ENCODE measurements around the gene MYADML2.
A peak's percentile ranks its signal among the peaks of the same experiment; 100 is the strongest.

MYADML2 gene

DNA sequence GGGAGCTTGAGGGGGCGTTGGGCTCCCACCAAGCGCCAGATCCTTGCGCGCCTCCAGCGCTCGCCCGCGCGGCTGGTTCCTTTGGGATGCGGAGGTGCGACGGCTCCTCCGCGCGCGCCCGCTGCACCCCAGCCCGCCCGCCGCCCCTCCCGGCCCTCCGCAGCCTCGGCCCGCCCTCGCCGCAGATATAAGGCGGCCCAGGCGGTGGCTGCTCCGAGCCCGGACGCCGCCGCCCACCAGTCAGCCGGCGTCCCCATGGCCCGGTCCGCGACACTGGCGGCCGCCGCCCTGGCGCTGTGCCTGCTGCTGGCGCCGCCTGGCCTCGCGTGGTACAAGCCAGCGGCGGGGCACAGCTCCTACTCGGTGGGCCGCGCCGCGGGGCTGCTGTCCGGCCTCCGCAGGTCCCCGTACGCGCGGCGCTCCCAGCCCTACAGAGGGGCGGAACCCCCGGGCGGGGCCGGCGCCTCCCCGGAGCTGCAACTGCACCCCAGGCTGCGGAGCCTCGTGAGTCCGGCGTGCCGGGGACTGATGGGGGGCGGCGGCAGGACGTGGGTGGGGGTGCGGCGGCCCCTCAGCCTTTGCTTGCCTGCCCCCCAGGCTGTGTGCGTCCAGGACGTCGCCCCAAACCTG lies 44.9 kb downstream of the MYADML2 start, which contains the start of gene NPB:
Gene NPB, plus strand, starts transcription at position 216 of the 630 bp plus-strand sequence. Its CDS starts 40 bp downstream, at position 256.
- H3K27ac Mint-ChIP-seq = no peak within 1 kb of the TSS
- peaks cover 16% of the 10 kb centered on the region for H3K27me3 Mint-ChIP-seq
- H3K36me3 Mint-ChIP-seq (ENCODE audit: low read depth) = peaks cover 68% of the 10 kb centered on the region
- peaks cover 6% of the 10 kb centered on the region for H3K4me1 Mint-ChIP-seq (ENCODE audit: low read depth)
- peak; percentile 52 for DNase-seq
- H3K9me3 Mint-ChIP-seq = no peaks in the 10 kb centered on the region
- no peak within 1 kb of the TSS for H3K4me3 Mint-ChIP-seq

DNA sequence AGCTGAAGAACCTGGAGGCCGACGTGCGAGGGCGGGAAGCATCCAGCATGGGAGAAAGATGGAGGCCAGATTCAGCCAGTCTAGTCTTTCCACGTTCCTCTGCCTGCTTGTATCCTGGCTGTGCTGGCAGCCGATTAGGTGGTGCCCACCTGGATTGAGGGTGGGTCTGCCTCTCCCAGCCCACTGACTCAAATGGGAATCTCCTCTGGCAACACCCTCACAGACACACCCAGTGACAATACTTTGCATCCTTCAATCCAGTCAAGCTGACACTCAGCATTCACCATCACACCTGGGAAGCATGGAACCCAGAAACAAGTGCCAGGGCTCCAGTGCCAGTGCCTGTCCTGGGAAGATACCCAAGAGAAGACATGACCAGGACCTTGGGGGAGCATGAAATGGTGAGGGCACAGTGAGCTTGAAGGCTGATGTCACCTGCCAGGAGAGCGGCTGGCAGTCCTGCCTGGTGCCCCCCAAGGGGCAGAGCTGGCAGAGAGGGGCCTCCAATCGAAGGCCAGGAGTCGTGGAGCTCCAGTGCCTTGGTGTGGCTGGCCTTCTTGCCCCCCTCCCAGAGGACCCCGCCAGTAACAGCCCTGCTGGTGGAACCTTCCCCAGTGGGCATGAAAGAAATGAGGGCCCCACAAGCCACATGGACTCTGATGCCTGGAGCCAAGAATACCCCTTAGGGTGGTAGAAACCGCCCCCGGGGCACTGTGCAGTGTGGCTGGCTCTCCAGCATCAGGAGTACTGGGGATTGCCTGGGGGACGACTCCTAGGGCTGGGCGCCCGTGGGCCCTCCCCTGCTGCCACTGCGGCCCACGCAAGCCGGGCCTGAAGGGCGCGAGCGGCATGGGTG lies 45.6 kb downstream of the MYADML2 start:
- Mint-ChIP-seq H3K4me3 (no peak overlapping the region), H3K4me1 (ENCODE audit: low read depth) (peaks cover 6% of the 10 kb centered on the region), H3K27ac (no peak overlapping the region), H3K27me3 (peaks cover 16% of the 10 kb centered on the region), H3K36me3 (ENCODE audit: low read depth) (peaks cover 66% of the 10 kb centered on the region), H3K9me3 (no peaks in the 10 kb centered on the region)
- DNase-seq = no peak

DNA sequence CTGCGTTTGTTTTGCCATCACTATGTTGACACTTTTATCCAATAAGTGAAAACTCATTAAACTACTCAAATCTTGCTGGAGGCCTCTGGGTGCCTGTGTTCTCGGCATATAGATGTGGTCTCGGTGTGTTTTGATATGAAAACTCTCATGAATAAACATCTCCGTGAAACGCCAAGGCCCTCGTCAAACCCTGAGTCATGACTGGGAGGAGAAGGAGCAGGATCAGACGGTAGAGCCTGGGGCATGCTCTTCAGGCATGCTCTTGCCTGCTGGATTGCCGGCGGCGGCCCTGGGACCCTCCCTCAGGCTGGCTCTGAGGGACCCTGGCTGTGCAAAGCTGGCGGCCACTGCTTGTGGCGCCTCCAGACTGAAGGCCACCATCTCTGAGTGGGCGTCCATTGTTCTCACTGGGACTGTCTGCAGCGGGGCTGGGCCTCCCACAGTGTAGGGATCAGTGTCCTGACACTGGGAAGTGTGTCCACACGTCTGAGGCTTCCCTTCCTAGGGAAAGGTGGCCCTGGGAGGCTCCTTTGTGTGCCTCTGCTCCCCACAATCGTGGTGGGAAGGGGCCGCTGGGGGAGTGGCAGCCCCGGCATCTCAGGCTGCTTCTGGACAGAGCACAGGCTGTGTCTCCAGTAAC lies 46.7 kb downstream of the MYADML2 start:
- peaks cover 16% of the 10 kb centered on the region for H3K27me3 Mint-ChIP-seq
- peaks cover 68% of the 10 kb centered on the region for H3K36me3 Mint-ChIP-seq (ENCODE audit: low read depth)
- peaks cover 6% of the 10 kb centered on the region for H3K4me1 Mint-ChIP-seq (ENCODE audit: low read depth)
- no peak for DNase-seq
- H3K9me3 Mint-ChIP-seq = no peaks in the 10 kb centered on the region
- H3K4me3 Mint-ChIP-seq = no peak overlapping the region
- no peak overlapping the region for H3K27ac Mint-ChIP-seq

DNA sequence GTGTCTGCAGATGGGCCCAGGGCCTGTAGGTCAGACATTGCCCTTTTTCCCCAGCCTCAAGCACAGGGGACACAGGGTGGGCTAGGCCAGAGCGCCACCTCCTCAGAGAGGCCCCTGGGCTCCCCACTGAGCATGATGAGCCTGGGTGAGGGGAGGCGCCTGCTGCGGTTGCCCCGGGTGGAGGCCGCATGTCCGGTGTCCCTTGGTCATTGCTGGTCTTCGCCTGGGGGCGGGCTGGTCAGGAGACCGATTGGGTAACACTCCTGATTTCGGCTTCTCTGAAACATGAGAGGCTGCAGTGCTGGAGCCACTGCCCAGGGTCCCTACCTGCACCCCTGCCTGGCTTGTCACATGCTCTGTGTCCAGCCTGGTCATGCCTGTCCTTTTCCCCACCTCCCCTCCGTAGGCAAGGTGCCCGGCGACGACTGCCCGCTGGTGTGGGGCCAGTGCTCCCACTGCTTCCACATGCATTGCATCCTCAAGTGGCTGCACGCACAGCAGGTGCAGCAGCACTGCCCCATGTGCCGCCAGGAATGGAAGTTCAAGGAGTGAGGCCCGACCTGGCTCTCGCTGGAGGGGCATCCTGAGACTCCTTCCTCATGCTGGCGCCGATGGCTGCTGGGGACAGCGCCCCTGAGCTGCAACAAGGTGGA lies 47.4 kb downstream of the MYADML2 start:
- H3K36me3 Mint-ChIP-seq (ENCODE audit: low read depth) = peaks cover 68% of the 10 kb centered on the region
- no peak overlapping the region for H3K4me3 Mint-ChIP-seq
- no peak for DNase-seq
- H3K9me3 Mint-ChIP-seq = no peaks in the 10 kb centered on the region
- H3K4me1 Mint-ChIP-seq (ENCODE audit: low read depth) = peaks cover 6% of the 10 kb centered on the region
- H3K27me3 Mint-ChIP-seq = peaks cover 16% of the 10 kb centered on the region
- no peak overlapping the region for H3K27ac Mint-ChIP-seq

DNA sequence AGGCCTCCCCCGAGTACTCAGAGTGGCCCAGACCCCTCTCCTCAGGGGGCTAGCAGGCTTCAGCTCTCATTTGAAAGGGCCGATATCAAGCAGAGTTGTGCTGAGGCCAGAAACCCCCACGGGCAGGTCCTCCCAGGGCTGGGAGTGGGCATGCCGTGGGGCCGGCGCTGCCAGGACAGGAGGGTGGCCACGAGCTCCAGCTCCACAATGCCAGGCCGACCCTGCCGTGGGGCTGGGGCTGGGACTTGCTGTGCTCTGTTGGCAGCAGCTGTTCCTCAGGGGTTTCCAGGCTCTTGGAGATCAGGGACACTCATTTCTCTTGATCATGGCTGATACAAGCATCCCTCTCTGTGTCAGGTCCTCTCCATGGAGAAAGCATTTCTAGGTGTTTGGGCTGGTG lies 48.1 kb downstream of the MYADML2 start:
- DNase-seq = no peak
- H3K4me1 Mint-ChIP-seq (ENCODE audit: low read depth) = peaks cover 6% of the 10 kb centered on the region
- no peak overlapping the region for H3K27ac Mint-ChIP-seq
- peaks cover 16% of the 10 kb centered on the region for H3K27me3 Mint-ChIP-seq
- H3K9me3 Mint-ChIP-seq = no peaks in the 10 kb centered on the region
- H3K4me3 Mint-ChIP-seq = no peak overlapping the region
- H3K36me3 Mint-ChIP-seq (ENCODE audit: low read depth) = peaks cover 67% of the 10 kb centered on the region

DNA sequence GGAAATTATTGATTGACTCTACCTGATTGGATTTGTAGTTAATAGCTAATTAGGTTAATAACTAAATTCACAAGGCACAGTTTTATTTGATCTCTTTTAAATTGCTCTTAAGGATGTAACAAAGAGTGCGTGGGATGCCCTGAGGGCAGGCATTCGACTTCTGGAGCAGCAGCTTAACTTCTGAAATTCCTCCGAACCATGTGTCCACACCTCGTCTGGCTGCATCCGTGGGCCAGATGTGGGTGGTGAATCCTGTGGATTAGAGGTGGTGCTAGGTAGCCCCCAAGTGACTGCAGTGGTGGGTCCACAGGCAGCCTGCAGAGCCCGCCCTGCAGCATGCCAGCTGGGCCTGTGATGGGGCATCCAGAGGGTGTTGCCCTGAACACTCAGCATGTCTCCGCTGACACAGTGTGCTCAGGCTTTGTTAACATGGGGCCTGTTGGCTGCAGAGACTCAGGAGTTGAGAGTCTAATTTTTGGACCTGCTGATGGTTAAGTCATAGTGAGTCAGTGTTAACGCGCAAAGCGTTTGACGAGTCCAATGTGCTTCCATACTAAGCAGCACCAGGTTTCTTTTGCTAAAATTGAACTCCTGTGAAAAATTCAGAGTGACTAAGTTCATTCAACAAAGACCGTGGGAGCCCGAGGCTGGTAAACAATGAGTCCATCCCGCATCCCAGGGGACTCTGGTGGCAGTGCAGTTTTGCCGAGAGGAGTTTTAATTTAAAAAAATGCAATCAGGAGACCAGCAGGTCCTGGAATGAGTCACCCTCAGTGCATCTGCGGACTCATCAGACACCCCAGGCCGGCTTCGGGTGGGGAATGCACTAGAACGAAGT lies 48.8 kb downstream of the MYADML2 start:
- peaks cover 71% of the 10 kb centered on the region for H3K36me3 Mint-ChIP-seq (ENCODE audit: low read depth)
- H3K9me3 Mint-ChIP-seq = no peaks in the 10 kb centered on the region
- no peak for DNase-seq
- peaks cover 16% of the 10 kb centered on the region for H3K27me3 Mint-ChIP-seq
- peaks cover 8% of the 10 kb centered on the region for H3K4me1 Mint-ChIP-seq (ENCODE audit: low read depth)
- no peak overlapping the region for H3K4me3 Mint-ChIP-seq
- no peak overlapping the region for H3K27ac Mint-ChIP-seq

DNA sequence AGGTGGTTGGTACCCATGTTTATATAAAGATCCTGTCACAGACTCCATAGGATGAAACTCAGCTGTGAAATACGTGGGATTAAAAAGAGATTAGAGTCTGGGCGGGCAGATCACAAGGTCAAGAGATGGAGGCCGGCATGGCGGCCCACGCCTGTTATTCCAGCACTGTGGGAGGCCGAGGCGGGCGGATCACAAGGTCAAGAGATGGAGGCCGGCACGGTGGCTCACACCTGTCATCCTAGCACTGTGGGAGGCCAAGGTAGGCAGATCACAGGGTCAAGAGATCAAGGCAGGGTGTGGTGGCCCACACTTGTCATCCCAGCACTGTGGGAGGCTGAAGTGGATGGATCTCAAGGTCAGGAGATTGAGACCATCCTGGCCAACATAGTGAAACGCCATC lies 51.6 kb downstream of the MYADML2 start:
- no peak for DNase-seq
- H3K36me3 Mint-ChIP-seq (ENCODE audit: low read depth) = peaks cover 75% of the 10 kb centered on the region
- no peaks in the 10 kb centered on the region for H3K9me3 Mint-ChIP-seq
- H3K27me3 Mint-ChIP-seq = peaks cover 3% of the 10 kb centered on the region
- peaks cover 10% of the 10 kb centered on the region for H3K4me1 Mint-ChIP-seq (ENCODE audit: low read depth)
- H3K4me3 Mint-ChIP-seq = no peak overlapping the region
- H3K27ac Mint-ChIP-seq = no peak overlapping the region

DNA sequence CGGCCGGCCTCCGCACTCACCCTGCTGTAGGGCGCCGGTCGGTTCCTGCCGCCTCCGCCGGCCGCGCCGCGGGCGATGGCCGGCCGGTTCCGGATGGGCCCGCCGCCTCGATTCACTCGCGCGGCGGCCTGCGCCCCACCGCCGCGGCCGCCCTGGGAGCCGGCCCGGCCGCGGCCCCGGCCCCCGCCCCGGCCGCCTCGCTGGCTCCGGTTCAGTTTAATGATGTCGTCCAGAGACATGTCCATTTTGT lies 55.8 kb downstream of the MYADML2 start:
- Mint-ChIP-seq H3K4me1 (ENCODE audit: low read depth) (peaks cover 36% of the 10 kb centered on the region), H3K27me3 (no peaks in the 10 kb centered on the region), H3K27ac (peak overlapping the region; percentile 99), H3K9me3 (no peaks in the 10 kb centered on the region), H3K4me3 (peak overlapping the region; percentile 92), H3K36me3 (ENCODE audit: low read depth) (peaks cover 77% of the 10 kb centered on the region)
- no peak for DNase-seq

DNA sequence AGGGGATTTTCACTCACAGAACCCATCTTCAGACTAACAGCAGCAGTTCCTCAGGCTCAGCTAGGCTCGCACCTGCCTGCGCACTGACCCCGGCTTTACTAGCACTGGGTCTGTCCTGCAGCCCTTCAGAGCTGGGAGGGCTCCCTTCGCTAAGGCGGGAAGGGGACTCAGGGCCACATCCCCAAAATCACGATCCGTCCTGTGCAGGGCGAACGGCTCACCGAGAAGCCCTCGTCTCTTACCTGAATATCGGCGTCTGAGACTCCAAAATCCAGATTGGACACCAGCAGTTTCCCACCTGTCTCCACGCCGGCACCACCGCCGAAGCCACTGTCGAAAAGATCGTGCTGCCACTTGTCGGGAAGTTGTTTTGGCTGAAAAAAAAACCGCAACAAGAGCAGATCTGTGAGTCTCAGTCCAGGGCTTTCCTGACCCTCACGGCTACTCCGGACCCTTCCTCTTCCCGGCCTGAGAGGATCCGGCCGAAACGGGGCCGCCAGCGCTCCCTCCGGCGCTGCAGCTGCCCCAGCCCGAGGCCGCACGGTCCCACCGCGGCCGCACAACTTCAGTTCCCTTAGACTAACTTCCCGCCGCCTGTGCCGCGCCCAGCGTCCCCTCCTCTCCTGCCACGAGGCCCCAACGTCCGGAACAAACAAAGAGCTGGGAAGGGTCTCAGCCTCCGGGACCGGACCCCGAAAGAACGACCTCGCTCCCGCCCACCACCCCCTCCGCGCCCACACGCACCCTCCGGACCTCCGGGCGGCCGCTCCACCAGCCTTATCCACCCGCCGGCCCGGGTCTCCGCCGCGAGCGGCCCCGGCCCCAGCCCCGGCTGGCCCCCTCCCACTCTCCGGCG lies 56.4 kb downstream of the MYADML2 start:
- Mint-ChIP-seq H3K27me3 (no peaks in the 10 kb centered on the region), H3K4me3 (peak overlapping the region; percentile 92), H3K36me3 (ENCODE audit: low read depth) (peaks cover 78% of the 10 kb centered on the region), H3K27ac (peak overlapping the region; percentile 95), H3K9me3 (no peaks in the 10 kb centered on the region), H3K4me1 (ENCODE audit: low read depth) (peaks cover 40% of the 10 kb centered on the region)
- no peak for DNase-seq

Measured in activated T-cell treated with anti-CD3 and anti-CD28 coated beads, Interleukin-2, amount 50 U/mL, for 24 hours (primary cell).